Activated gamma-delta T cell treated with anti-CD3 and anti-CD28 coated beads, Interleukin-2, amount 50 U/mL, for 16 hours (primary cell): Measurements from ENCODE around the gene MAST3.
A peak's percentile ranks its signal among the peaks of the same experiment; 100 is the strongest.

Experiments used
- DNase-seq: peaks from one replicate; pipeline ENCODE4 v3.0.0-alpha.2; 2020; ENCODE audit warnings: low read depth

The MAST3 gene

GRCh38 chr19:18113827-18114226 is 16.2 kb downstream of the MAST3 start:
- DNase-seq = no peak

GRCh38 chr19:18114483-18114882 is 16.9 kb downstream of the MAST3 start:
- DNase-seq = no peak

- no peak for DNase-seq
Measured at GRCh38 chr19:18117364-18117691, 19.8 kb downstream of the MAST3 start.

- DNase-seq = peak; percentile 92
Measured at GRCh38 chr19:18117692-18118378, 20.3 kb downstream of the MAST3 start.

GRCh38 chr19:18118420-18119012 is 20.9 kb downstream of the MAST3 start:
- no peak for DNase-seq

GRCh38 chr19:18119013-18119716 is 21.6 kb downstream of the MAST3 start:
- DNase-seq = no peak

GRCh38 chr19:18119717-18120105 is 22.1 kb downstream of the MAST3 start:
- no peak for DNase-seq

GRCh38 chr19:18120127-18120526 is 22.5 kb downstream of the MAST3 start:
- no peak for DNase-seq

GRCh38 chr19:18121166-18121565 is 23.6 kb downstream of the MAST3 start:
- no peak for DNase-seq

- DNase-seq = no peak
Measured at GRCh38 chr19:18122424-18122823, 24.8 kb downstream of the MAST3 start.

GRCh38 chr19:18122860-18123795 is 25.6 kb downstream of the MAST3 start:
- no peak for DNase-seq

GRCh38 chr19:18123819-18124218 is 26.2 kb downstream of the MAST3 start:
- no peak for DNase-seq

GRCh38 chr19:18126097-18126496 is 28.5 kb downstream of the MAST3 start:
- DNase-seq = no peak

GRCh38 chr19:18128044-18128443 is 30.5 kb downstream of the MAST3 start:
- no peak for DNase-seq

GRCh38 chr19:18128805-18129204 is 31.2 kb downstream of the MAST3 start:
- no peak for DNase-seq

GRCh38 chr19:18130523-18131242 is 33.1 kb downstream of the MAST3 start:
- DNase-seq = no peak

GRCh38 chr19:18131841-18132596 is 34.4 kb downstream of the MAST3 start:
- no peak for DNase-seq

- DNase-seq = no peak
Measured at GRCh38 chr19:18135712-18136584, 38.4 kb downstream of the MAST3 start.

- no peak for DNase-seq
Measured at GRCh38 chr19:18137242-18137641, 39.7 kb downstream of the MAST3 start.
